Sigmoid colon (tissue), 4 donors: ENCODE measurements around the gene SORBS1.

Experiments
- POLR2AphosphoS5 ChIP-seq, 4 donors: sonication (generic); formaldehyde crosslinking; IDR thresholded peaks; one replicate each; pipeline ENCODE4 v1.6.1; 2017; ENCODE audit warnings: antibody characterized with exemption in 4 of 4
- TF ChIP-seq, protein P1 (sequence below), 4 experiments: fragments of 450-650 bp in 3 of 4; fragments of 200-600 bp in 1 of 4; IDR thresholded peaks; one replicate each; pipeline ENCODE4 v1.5.1; 2016 to 2019; ENCODE audit warnings: antibody characterized with exemption in 4 of 4, mild to moderate bottlenecking in 3 of 4, moderate library complexity in 2 of 4

- TF ChIP-seq, protein P1, sequence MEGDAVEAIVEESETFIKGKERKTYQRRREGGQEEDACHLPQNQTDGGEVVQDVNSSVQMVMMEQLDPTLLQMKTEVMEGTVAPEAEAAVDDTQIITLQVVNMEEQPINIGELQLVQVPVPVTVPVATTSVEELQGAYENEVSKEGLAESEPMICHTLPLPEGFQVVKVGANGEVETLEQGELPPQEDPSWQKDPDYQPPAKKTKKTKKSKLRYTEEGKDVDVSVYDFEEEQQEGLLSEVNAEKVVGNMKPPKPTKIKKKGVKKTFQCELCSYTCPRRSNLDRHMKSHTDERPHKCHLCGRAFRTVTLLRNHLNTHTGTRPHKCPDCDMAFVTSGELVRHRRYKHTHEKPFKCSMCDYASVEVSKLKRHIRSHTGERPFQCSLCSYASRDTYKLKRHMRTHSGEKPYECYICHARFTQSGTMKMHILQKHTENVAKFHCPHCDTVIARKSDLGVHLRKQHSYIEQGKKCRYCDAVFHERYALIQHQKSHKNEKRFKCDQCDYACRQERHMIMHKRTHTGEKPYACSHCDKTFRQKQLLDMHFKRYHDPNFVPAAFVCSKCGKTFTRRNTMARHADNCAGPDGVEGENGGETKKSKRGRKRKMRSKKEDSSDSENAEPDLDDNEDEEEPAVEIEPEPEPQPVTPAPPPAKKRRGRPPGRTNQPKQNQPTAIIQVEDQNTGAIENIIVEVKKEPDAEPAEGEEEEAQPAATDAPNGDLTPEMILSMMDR (IDR thresholded peaks at IDR 0.05), result no peak
- no peak for TF ChIP-seq POLR2AphosphoS5 (IDR thresholded peaks at IDR 0.05)
These were observed 293.9 kb downstream of the SORBS1 start for GRCh38 chr10:95267251-95267650.
